Erythroblast (primary cell): ENCODE results near the gene CYP3A5.

Experiments
- GATA1 ChIP-seq: IDR thresholded peaks from 2 replicates; pipeline ENCODE4 v1.6.1; 2011; ENCODE audit warnings: low read depth, mild to moderate bottlenecking, control low read depth, low read length, moderate library complexity
- POLR2A ChIP-seq: IDR thresholded peaks from 2 replicates; pipeline ENCODE4 v1.6.1; 2011; ENCODE audit warnings: mild to moderate bottlenecking, low read length

GRCh38 chr7:99713995-99714570, 34.3 kb upstream of the CYP3A5 start:
- TF ChIP-seq POLR2A (no peak), GATA1 (no peak)
